G401 (cell line): ENCODE measurements around the gene GPATCH2. TPM values are rescaled to one million over a fixed set of nuclear protein-coding genes. Genes with fewer than 3 reads are reported as not detected.
"Not testable (repeated sequence)": the region's sequence is repeated elsewhere in the genome, so short reads cannot be mapped to it uniquely, and the experiment has no call there.

Source experiments
- DNase-seq: peaks from one replicate; pipeline ENCODE4 v3.0.0-alpha.2; 2015; ENCODE audit warnings: low spot score
- in situ Hi-C: cut with HindIII; loops from 2 replicates; pipeline ENCODE4 v1.10.0; 2016; ENCODE audit warnings: low sequenced_read_pairs, mixed read lengths
- total RNA-seq: library from RNA; depleted of rRNA; stranded (reverse); fragments of >200 nt; shearing (Covaris generic); gene quantifications from 2 replicates; pipeline ENCODE4 v1.2.3, GENCODE V29; 2014

GPATCH2 gene
- total RNA-seq, 1 experiment from 2014 or later: 12.7 TPM

DNA sequence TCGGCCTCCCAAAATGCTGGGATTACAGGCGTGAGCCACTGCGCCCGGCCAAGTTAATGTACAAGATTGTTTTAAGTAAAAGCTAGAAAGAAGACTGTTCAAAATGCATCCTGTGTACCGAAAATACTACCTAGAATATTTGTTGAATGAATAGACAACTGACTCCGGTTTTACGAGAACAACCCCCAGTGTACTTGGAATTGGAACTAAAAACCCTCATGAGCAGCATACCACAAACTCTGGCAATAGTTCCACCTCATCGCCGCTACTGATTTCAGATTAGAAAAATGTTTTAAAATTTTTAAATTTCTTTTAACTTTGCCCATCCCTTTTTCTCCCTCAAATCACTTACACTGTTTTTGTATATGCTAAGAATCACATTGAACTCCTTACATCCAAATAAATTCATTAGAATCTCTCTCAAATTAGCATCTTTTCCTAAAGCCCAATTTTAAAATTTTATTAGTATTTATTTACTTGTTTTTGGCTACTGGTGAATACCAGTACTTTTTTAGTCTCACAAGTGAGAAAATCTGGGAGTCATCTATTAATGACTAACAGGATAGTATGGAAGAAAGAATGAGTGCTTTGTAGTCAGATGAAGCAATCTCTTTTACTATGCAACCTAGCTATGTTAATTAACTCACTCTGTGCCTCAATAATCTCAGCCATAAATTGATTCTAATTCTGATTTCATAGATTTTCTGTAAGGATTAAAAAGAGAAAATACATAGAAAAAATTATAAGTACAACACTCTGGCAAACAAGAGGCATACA lies 95.1 kb downstream of the GPATCH2 start:
- in situ Hi-C loops: no loop called here
- no peak for DNase-seq

DNA sequence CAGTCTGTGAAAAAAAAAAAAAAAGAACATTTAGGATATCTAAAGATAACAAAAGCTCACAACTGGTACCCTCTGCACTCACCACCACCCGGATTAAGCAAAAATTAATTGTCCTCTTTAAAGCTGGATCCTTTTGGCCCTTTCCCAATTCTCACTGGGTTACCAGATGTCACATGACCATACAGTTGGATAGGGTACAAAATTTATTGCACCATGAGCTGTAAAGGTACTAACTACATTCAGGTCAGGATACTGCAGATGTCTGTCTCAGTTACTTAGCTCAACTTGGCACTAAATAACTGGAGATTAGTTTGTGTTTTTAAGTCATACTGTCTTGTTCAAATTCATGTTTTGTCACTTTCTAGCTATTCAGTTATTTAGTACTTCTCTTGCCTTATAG lies 96.3 kb downstream of the GPATCH2 start:
- in situ Hi-C loops: no loop called here
- peak; percentile 3 for DNase-seq

DNA sequence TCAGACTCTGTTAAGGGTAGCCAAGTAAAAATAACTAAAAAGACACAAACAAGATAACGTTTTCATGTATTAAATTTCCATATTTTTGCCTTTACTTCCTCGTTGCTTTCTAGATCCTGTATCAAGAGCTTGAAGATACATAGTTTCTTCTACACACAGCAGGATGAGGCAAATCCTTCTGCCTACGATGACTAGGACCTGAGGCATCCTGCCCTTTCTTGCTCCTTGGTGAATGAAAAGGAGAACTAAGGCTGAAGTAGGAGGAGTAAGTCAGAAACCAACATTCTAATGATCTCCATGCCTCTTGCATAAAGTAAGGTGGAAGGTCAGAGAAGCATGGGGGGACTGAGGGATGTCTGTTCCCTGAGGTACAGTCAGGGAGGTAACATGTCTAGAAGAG lies 102.6 kb downstream of the GPATCH2 start:
- in situ Hi-C loops: no loop called here
- DNase-seq: no peak

DNA sequence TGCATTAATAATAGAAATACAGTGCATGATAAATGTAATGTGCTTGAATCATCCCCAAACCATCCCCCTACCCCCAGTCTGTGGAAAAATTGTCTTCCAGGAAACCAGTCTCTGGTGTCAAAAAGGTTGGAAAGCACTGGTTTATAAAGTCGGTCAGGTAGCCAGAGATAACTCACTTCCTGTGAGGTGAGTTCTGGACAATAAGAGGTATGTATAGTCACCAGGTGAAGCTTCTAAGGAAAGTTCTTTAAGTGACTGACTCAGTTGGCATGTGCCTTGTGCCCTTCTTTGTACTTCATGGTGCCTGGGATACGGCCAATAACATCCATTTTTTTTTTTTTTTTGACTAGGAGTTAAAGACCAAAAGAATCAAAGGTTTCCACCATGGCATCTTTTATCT lies 103.7 kb downstream of the GPATCH2 start:
- in situ Hi-C loops: no loop called here
- DNase-seq: no peak

DNA sequence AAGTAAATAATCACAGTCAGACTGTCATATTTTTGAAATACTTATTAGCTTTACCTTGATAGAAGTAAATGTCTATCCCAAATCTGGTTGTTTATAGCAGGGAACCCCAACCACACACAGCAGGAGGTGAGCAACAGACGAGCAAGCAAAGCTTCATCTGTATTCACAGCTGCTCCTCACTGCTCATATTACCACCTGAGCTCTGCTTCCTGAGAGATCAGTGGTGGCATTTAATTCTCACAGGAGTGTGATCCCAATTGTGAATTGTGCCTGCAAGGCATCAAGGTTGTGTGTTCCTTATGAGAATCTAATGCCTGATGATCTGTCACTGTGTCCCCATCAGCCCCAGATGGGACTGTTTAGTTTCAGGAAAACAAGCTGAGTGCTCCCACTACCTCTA lies 104.3 kb downstream of the GPATCH2 start:
- in situ Hi-C loops: no loop called here

DNA sequence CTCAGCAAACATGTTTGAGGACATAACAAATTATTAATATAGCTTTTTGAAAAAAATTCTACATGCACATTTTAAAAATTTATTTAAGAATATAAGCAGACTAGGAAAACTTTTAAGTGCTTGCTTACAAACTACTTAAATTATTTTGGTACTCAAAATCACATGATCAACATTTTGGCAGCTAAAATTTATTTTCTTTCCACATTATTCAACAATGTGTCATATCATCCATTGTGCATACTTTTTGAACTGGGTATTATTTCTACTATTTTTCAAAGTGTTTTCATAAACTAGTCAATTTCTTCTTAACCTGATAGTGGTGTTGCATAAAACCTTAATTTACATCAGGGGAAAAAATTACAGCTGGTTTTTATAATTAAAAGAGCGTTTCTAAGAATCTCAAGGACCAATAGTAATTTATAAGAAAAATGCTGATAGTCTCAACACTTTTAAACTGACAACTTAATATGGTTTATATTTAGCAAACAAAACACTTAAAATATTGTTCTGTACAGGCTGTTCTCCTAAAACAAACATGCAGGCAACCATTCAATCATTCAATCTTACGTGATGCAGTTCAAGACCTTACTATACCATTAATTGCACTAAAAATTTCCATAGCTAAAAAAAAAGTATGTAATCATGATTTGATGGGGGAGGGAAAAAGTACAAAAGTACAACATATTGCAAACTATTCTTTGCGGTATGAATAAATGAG lies 105.0 kb downstream of the GPATCH2 start:
- in situ Hi-C loops: no loop called here
- no peak for DNase-seq

More for the DNA sequence above, 104.3 kb downstream of the GPATCH2 start:
- no peak for DNase-seq

DNA sequence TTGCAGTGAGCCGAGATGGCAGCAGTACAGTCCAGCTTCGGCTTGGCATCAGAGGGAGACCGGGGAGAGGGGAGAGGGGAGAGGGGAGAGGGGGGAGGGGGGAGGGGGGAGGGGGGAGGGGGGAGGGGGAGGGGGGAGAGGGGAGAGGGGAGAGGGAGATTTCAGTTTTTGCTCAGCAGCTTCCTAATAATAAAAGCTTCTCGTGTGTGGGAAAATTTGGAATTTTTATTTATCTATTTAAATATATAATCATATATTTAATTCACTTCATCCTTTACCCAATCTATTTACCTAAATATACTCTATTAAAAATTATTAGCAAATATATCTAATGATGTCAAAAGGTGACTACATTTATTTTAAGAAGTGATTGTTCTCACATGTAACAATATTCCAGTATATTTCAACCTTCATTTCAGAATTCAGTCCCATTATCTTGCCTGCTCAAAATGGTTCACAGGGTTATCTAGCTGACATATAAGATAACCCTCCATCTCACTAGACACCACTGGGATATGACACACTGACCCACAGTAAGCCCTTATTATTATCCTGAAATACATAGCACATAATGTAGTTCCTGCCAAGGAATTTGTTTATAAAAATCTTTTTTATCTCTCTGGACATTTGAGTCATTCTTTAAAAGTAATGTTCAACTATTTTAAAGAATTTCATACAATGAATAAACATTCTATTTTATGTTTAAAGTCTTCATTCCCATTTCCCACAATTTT lies 105.9 kb downstream of the GPATCH2 start:
- in situ Hi-C loops: no loop called here
- DNase-seq: no peak

DNA sequence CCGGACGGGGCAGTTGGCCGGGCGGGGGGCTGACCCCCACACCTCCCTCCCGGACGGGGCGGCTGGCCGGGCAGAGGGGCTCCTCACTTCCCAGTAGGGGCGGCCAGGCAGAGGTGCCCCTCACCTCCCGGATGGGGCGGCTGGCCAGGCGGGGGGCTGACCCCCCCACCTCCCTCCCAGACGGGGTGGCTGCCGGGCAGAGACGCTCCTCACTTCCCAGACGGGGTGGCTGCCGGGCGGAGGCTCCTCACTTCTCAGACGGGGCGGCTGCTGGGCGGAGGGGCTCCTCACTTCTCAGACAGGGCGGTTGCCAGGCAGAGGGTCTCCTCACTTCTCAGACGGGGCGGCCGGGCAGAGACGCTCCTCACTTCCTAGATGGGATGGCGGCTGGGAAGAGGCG lies 107.0 kb downstream of the GPATCH2 start:
- DNase-seq, in situ Hi-C loops: not testable (repeated sequence)

DNA sequence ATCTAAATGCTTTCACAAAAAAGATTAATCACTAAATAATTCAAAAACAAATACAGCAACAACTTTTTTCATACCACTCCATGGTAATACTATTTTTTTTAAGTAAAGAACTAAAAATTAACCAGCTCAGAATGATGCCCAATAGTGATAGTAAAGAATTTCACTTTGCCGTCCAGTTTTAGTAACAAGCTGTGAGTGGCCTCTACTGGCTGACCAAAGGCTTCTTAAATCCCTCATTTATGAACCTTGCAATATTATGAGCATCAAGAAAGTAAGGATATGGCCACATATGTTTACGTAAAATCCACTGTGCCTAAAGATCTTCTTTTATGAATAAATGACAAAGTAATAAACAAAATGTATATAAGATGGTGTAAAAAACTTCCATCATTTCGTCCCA lies 108.6 kb downstream of the GPATCH2 start:
- no peak for DNase-seq
- in situ Hi-C loops: no loop called here

DNA sequence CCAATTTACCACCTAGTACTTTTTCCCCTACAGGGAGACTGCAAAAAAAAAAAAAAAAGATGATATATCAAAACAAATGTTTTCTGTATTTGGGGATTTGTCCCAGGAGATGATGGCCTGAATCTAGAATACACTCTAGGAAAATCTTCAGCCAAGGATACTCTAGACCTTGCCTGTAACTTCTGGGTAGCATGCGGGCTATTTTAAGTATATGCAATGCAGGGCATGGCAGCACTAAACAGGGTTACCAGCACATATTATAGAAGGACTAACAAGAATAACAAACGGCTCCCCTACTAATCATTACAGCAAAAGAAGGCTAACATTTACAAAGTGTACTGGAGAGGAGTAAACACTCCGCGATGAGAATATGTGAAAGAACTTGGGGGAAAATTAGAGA lies 109.6 kb downstream of the GPATCH2 start:
- no peak for DNase-seq
- in situ Hi-C loops: no loop called here

DNA sequence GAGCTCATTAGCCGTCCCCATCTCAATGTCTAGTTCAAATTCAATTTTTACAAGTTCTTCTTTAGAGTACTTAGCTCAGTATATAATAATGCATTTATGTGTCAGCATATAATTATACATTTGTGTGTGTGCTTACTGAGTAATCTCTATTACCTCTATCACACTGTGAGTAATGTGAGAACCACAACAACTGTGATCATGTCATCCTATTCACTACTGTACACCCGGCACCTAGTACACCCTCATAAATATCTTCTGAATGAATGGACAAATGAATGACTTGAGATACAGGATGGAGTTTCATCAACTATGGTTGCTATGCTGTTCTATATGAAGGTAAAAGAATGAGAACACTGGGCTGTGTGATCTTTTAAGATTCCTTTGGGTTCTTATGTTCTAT lies 124.0 kb downstream of the GPATCH2 start:
- in situ Hi-C loops: no loop called here
- no peak for DNase-seq

DNA sequence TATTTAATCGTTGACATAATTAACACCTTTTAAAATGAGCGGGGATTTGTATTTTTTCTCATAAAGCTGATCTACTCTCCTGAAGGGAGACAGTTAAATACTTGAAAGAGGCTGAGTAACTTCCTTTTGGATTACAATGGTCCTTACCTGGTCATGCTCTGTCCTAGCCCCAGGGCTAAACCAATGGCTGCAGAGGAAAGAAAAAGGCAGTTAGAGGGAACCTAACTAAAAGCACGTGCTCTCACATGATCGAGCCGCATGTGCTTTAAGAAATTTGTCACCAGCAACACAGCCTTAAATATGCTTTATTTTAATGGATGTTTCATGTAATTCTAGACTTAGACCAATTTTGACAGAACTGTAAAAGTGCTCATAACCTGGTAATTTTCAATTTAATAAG lies 132.7 kb downstream of the GPATCH2 start:
- no peak for DNase-seq
- in situ Hi-C loops: loop anchor here (5.0 kb wide), 1 partner anchor 41 kb away; no protein-coding TSS in a partner anchor

DNA sequence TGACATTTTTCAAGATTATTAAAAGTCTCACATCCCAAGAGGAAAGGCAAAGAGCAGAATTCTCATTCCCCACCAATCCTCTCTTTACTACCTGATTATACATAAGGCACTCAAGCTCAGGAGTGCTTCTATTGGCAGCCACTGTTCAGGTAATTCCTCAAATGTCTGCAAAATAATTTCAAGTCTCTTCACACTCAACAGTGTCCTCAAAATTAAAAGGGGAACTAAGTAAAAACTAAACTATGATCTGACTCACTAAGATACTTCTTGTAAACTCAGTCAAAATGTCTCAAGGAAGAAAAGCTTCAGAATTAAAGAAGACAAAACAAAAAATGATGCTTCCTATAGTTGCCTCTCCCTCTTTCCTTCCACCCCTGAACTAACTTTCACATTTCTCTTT lies 135.6 kb downstream of the GPATCH2 start:
- in situ Hi-C loops: loop anchor here (5.0 kb wide), 1 partner anchor 38 kb away; no protein-coding TSS in a partner anchor
- no peak for DNase-seq

DNA sequence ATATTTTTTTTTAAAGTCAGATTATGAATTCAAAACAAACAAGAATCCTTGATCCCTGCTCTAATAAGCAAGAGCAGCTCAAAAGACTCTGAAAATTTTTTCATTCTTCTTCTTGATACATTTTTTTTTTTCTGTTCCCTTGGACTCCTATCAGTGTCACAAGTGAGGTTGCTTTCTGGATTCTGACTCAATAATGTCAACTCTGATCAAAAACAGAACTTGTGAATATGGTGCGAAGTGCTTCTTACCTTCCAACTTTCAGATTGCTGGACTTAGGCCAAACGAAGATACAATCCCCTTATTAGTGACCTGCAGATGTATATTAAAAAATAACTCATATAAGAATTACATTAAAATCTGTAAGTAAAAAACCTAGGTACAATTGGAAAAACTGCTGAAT lies 136.1 kb downstream of the GPATCH2 start:
- no peak for DNase-seq
- in situ Hi-C loops: loop anchor here (5.0 kb wide), 1 partner anchor 37 kb away; no protein-coding TSS in a partner anchor

DNA sequence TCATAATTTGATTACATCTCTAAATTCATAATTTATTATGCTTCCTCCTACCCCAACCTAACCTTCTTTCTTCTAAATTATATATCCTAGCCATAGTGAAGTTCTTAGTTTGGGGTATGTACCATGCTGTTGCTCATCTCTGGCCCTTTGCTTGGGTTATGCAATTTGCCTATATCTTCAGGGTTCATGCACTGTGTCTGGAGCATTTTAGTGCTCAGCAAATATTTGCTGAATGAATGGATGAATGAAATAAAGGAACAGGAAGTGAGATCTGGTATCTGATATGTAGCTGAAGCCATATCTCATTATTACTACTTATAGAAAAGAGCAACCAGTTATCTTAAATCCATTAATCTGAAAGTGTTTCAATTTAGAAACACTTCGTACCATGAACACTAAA lies 137.6 kb downstream of the GPATCH2 start:
- DNase-seq: no peak
- in situ Hi-C loops: no loop called here

DNA sequence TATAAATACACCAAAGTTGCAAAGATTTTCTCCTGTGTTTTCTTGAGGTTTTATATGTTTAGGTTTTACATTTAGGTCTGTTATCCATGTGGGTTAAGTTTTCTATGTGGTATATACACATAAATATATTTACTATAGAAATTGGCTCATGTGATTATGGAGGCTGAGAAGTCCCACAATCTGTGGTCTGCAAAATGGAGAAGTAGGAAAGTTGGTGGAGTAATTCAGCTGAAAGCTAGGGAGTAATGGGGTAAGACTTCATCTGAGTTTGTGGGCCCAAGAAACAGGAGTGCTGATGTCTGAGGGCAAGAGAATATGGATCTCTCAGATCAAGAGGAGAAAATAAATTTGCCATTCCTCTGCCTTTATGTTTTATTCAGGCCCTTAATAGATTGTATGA lies 146.0 kb downstream of the GPATCH2 start:
- in situ Hi-C loops: no loop called here
- DNase-seq: no peak

DNA sequence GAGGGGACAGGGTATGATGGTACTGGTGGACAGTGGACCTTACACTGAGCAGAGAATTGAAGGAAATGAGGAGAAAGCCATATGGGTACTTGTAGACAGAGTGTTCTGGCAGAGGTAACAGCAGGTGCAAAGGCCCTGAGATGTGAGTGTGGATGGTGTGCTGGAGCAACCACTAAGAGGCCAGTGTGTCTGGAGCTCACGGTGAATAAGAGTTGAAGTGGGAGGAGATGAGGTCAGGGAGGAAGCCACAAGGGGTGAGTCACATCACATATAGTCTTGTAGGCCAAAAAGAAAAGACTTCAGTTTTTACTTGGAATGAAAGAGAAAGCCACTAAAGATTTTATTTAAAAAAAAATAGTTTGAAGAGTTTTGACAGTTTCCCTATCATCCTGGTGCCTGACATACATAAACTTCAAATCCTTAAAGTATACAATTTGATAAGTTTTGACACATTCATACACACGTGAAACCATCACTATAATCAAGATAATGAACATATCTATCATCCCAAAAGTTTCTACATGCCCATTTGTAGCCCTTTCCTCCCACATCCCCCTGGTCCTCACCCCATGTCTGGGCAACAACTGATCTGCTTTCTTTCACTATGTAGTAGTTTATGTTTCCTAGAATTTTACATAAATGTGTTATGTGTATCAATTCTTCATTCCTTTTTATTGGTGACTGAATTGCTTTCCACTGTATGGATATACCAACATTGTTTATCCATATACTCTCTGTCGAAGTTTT lies 148.4 kb downstream of the GPATCH2 start:
- no peak for DNase-seq
- in situ Hi-C loops: no loop called here

DNA sequence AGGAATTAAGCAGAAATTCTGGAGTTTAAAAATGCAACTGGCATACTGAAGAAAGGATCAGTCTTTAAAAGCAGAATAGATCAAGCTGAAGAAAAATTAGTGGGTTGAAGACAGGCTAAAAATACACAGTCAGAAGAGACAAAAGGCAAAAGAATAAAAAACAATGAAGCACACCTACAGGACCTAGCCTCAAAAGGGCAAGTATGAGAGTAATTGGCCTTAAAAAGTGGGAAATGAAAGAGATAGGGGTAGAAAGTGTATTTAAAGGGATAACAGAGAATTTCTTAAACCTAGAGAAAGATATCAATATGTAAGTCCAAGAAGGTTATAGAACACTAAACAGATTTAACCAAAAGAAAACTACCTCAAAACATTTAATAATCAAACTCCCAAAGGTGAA lies 152.4 kb downstream of the GPATCH2 start:
- DNase-seq: no peak
- in situ Hi-C loops: no loop called here

DNA sequence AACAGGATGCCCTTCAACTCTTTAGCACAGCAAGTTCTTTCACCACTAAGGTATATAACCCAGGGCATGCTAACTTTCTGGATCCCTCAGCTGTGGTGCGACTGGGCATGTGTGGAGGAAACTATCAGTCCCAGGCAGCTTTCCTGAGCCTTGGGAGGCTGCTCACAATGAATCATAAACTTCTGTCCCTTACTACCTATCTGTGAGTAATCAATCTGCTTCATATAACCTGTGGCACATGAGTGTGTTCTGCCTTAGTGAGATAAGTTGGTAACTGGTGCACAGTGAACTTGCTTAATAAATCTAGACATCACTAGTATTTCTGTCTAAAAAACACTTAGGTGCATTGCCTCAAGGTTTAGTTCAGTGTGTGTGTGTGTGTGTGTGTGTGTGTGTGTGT lies 158.0 kb downstream of the GPATCH2 start:
- no peak for DNase-seq
- in situ Hi-C loops: no loop called here
